Endothelial cell of umbilical vein (primary cell): ENCODE data around the gene NCS1. TPM values are rescaled to one million over a fixed set of nuclear protein-coding genes. Genes with fewer than 3 reads are reported as not detected.

Source experiments
- BruUV-seq: library from RNA; stranded (reverse); fragments of 400-500 nt; replicated peaks from 2 replicates; lab custom pipeline; 2021; lab: Mats Ljungman, UMichigan
- CTCF ChIA-PET: fragments of 300-600, 350-600 bp; sonication (Branson Sonifier 250); formaldehyde crosslinking; loops from one replicate; lab custom pipeline; 2021; ENCODE audit warnings: antibody characterized with exemption, inconsistent platforms; lab: Charles Lee
- POLR2A ChIA-PET: fragments of 300-600, 350-600 bp; sonication (Branson Sonifier 250); formaldehyde crosslinking; loops from one replicate; lab custom pipeline; 2021; ENCODE audit warnings: antibody characterized with exemption, inconsistent platforms; lab: Charles Lee
- DNase-seq: peaks from one replicate; pipeline ENCODE4 v3.0.0-alpha.2; 2011; ENCODE audit warnings: low read depth, low spot score
- FAIRE-seq: peaks from 2 replicates; lab custom pipeline; 2011; peaks lifted over from hg19 to GRCh38; lab: Jason Lieb, UNC
- H2AFZ ChIP-seq: 2 replicates; pipeline ENCODE4 v1.6.0; 2012; ENCODE audit warnings: low read depth, low read length, control low read depth, inconsistent platforms
- H3K27ac ChIP-seq: 2 replicates; pipeline ENCODE4 v1.5.1; 2011; ENCODE audit warnings: low read depth, mild to moderate bottlenecking, control low read depth, low read length, moderate library complexity; ENCODE audit not compliant: insufficient read depth
- H3K27me3 ChIP-seq, 2 experiments: 2 replicates each; pipeline versions ENCODE4 v1.6.0 to v1.6.1; 2011; ENCODE audit warnings: low read length in 2 of 2, mixed read lengths in 1 of 2; ENCODE audit not compliant: control insufficient read depth in 2 of 2, insufficient read depth in 2 of 2
- H3K36me3 ChIP-seq, 2 experiments: 2 replicates in 1 of 2; 3 replicates in 1 of 2; pipeline ENCODE4 v1.5.1; 2011; ENCODE audit warnings: low read length in 2 of 2, mild to moderate bottlenecking in 1 of 2, moderate library complexity in 1 of 2; ENCODE audit not compliant: control insufficient read depth in 2 of 2, insufficient read depth in 2 of 2; ENCODE audit errors: extremely low read depth in 1 of 2
- H3K4me1 ChIP-seq: 3 replicates; pipeline ENCODE4 v1.5.1; 2011; ENCODE audit warnings: mild to moderate bottlenecking, low read length; ENCODE audit not compliant: control insufficient read depth, insufficient read depth; ENCODE audit errors: extremely low read depth
- H3K4me2 ChIP-seq: 2 replicates; pipeline ENCODE4 v1.6.1; 2011; ENCODE audit warnings: low read length, control low read depth, mixed read lengths; ENCODE audit not compliant: insufficient read depth
- H3K4me3 ChIP-seq, 3 experiments: fragments of 200-600 bp in 1 of 3; sonication (generic), shearing (Covaris generic) in 1 of 3; replicated peaks in 1 of 3; 2 replicates each; pipeline ENCODE4 v1.5.1; 2011 to 2016; ENCODE audit warnings: control low read depth in 3 of 3, low read length in 3 of 3, mild to moderate bottlenecking in 2 of 3, inconsistent platforms in 1 of 3, low read depth in 1 of 3, moderate library complexity in 1 of 3; ENCODE audit not compliant: insufficient read depth in 1 of 3
- H3K79me2 ChIP-seq: 2 replicates; pipeline ENCODE4 v1.6.0; 2012; ENCODE audit warnings: low read length, inconsistent platforms; ENCODE audit not compliant: control insufficient read depth, insufficient read depth
- H3K9ac ChIP-seq: replicated peaks from 2 replicates; pipeline ENCODE3; 2011; ENCODE audit warnings: low read length, control low read depth; ENCODE audit not compliant: insufficient read depth; ENCODE audit errors: extremely low read depth
- H3K9me1 ChIP-seq: replicated peaks from 3 replicates; pipeline ENCODE4 v1.6.0; 2011; ENCODE audit warnings: mild to moderate bottlenecking, low read length; ENCODE audit not compliant: control insufficient read depth, insufficient read depth; ENCODE audit errors: extremely low read depth
- H3K9me3 ChIP-seq: replicated peaks from 2 replicates; pipeline ENCODE4 v1.5.1; 2012; ENCODE audit warnings: low read length, inconsistent platforms; ENCODE audit not compliant: control insufficient read depth, insufficient read depth
- H4K20me1 ChIP-seq: replicated peaks from 2 replicates; pipeline ENCODE3; 2011; ENCODE audit warnings: mild to moderate bottlenecking, low read length; ENCODE audit not compliant: control insufficient read depth, insufficient read depth; ENCODE audit errors: extremely low read depth
- CTCF ChIP-seq, 2 donors: IDR thresholded peaks; 1 replicate in 1 of 2; 2 replicates in 1 of 2; pipeline ENCODE4 v1.5.1; 2011; ENCODE audit warnings: low read length in 2 of 2, mild to moderate bottlenecking in 2 of 2, moderate library complexity in 2 of 2, control low read depth in 1 of 2, inconsistent platforms in 1 of 2, low read depth in 1 of 2; ENCODE audit not compliant: insufficient read depth in 1 of 2; ENCODE audit errors: extremely low read depth in 1 of 2
- EZH2 ChIP-seq: IDR thresholded peaks from 2 replicates; pipeline ENCODE4 v1.6.1; 2012; ENCODE audit warnings: borderline replicate concordance, low read depth, mild to moderate bottlenecking, moderate library complexity, low read length, inconsistent platforms; ENCODE audit not compliant: severe bottlenecking
- FOS ChIP-seq: IDR thresholded peaks from 2 replicates; pipeline ENCODE4 v1.6.1; 2011; ENCODE audit warnings: mild to moderate bottlenecking, low read length, moderate library complexity, borderline replicate concordance; ENCODE audit not compliant: insufficient read depth
- GATA2 ChIP-seq: IDR thresholded peaks from 2 replicates; pipeline ENCODE4 v1.7.0; 2011; ENCODE audit warnings: low read depth, mild to moderate bottlenecking, moderate library complexity, mixed read lengths, low read length; ENCODE audit not compliant: insufficient read length, insufficient read depth
- JUN ChIP-seq: IDR thresholded peaks from 2 replicates; pipeline ENCODE4 v1.6.1; 2011; ENCODE audit warnings: borderline replicate concordance, low read depth; ENCODE audit not compliant: insufficient read length, insufficient read depth
- MAX ChIP-seq: IDR thresholded peaks from 2 replicates; pipeline ENCODE4 v1.6.1; 2011; ENCODE audit not compliant: insufficient read depth, insufficient read length
- MYC ChIP-seq: IDR thresholded peaks from one replicate; pipeline ENCODE4 v1.6.1; 2011; ENCODE audit warnings: mild to moderate bottlenecking, low read depth, low read length
- POLR2A ChIP-seq: IDR thresholded peaks from 2 replicates; pipeline ENCODE4 v1.6.1; 2012; ENCODE audit warnings: low read depth, mild to moderate bottlenecking, control low read depth, low read length
- POLR2AphosphoS5 ChIP-seq: IDR thresholded peaks from 2 replicates; pipeline ENCODE4 v1.6.1; 2012; ENCODE audit warnings: low read depth, mild to moderate bottlenecking, control low read depth, low read length, moderate library complexity; ENCODE audit not compliant: insufficient read depth
- dilution Hi-C: fragments of 300-500 bp; cut with MboI; formaldehyde crosslinking; loops from one replicate; pipeline ENCODE4 v1.15.0; 2019; ENCODE audit warnings: low sequenced_read_pairs; ENCODE audit not compliant: extremely low pct_ligation_motif_present
- intact Hi-C: fragments of 100-400 bp; cut with micrococcal nuclease; formaldehyde crosslinking; loops from one replicate; pipeline ENCODE4 v1.10.0; 2022
- polyA plus RNA-seq, 4 experiments: library from polyadenylated mRNA; depleted of rRNA in 3 of 4; stranded (reverse) in 3 of 4; unstranded in 1 of 4; fragments of >200 nt; gene quantifications; 2 replicates each; pipeline versions ENCODE4 v1.2.1 to v1.2.3, GENCODE V29; 2011 to 2012; ENCODE audit warnings: missing spikeins in 1 of 4
- total RNA-seq: library from RNA; stranded (reverse); gene quantifications from 2 replicates; pipeline ENCODE4 v1.2.3, GENCODE V29; 2021

NCS1 gene
- total and polyA plus RNA-seq, 2 donors (not counting 3 experiments of a cell fraction or from before 2014, with no cell fraction given), result 53.6 to 77.4 TPM

GRCh38 chr9:130259044-130259443 is 86.8 kb downstream of the NCS1 start:
- ChIA-PET POLR2A (no interaction called here), CTCF (interaction anchor here (0.9 to 1.3 kb wide), 3 partner anchors 12 to 14 kb away, joined by 3 to 4 read pairs (median 3); no protein-coding TSS in a partner anchor)
- H3K27ac ChIP-seq, result no peak overlapping the region
- H3K4me1 ChIP-seq, result peaks cover 4% of the 10 kb centered on the region
- intact Hi-C loops, result no loop called here
- no peaks in the 10 kb centered on the region for H3K9me3 ChIP-seq
- no peak overlapping the region for H3K9ac ChIP-seq
- TF ChIP-seq POLR2AphosphoS5, result no peak
- no peak for TF ChIP-seq CTCF (IDR thresholded peaks at IDR 0.05; ENCODE audit: extremely low read depth in 1 of 2, insufficient read depth in 1 of 2, low read depth in 1 of 2, low read length in 2 of 2)
- TF ChIP-seq GATA2, result no peak
- no peak for TF ChIP-seq EZH2
- no peak for TF ChIP-seq POLR2A
- TF ChIP-seq MYC, result no peak
- TF ChIP-seq MAX, result no peak
- no peak for TF ChIP-seq JUN
- no peak for TF ChIP-seq FOS
- H3K9me1 ChIP-seq, result no peaks in the 10 kb centered on the region
- no peak overlapping the region for H2AFZ ChIP-seq
- H4K20me1 ChIP-seq, result no peaks in the 10 kb centered on the region
- H3K27me3 ChIP-seq, result peaks cover 25 to 29% of the 10 kb centered on the region in 2 experiments
- H3K36me3 ChIP-seq, result no peaks in the 10 kb centered on the region
- DNase-seq (no peak), FAIRE-seq (no peak)
- no TSS peak for BruUV-seq
- H3K79me2 ChIP-seq, result no peaks in the 10 kb centered on the region
- dilution Hi-C loops, result no loop called here
- no peak overlapping the region for H3K4me2 ChIP-seq
- no peak overlapping the region for H3K4me3 ChIP-seq
